Activated CD8-positive, alpha-beta memory T cell treated with anti-CD3 and anti-CD28 coated beads, Interleukin-2, amount 10 ng/mL, durations not matched to agents 7 days and 5 days (primary cell): ENCODE data around the gene SGMS1. TPM values are rescaled to one million over a fixed set of nuclear protein-coding genes. Genes with fewer than 3 reads are reported as not detected.

ENCODE experiments used
- ATAC-seq: fragments of 150-1000 bp; cut with Tn5 transposase; one replicate; pipeline ENCODE4 v1.10.0; 2021; ENCODE audit warnings: moderate library complexity
- CTCF ChIA-PET: fragments of 350-600 bp; sonication (Branson Sonifier 250); formaldehyde crosslinking; loops from one replicate; lab custom pipeline; 2021; ENCODE audit warnings: antibody characterized with exemption; lab: Charles Lee
- DNase-seq: peaks from one replicate; pipeline ENCODE4 v3.0.0-alpha.2; 2020
- H3K27ac Mint-ChIP-seq: one replicate; pipeline ENCODE4 v1.8.0; 2021; ENCODE audit warnings: mild to moderate bottlenecking, mixed read lengths
- H3K27me3 Mint-ChIP-seq: one replicate; pipeline ENCODE4 v1.8.0; 2021; ENCODE audit warnings: mixed read lengths
- H3K36me3 Mint-ChIP-seq: one replicate; pipeline ENCODE4 v1.8.0; 2021; ENCODE audit warnings: mild to moderate bottlenecking, mixed read lengths
- H3K4me1 Mint-ChIP-seq: one replicate; pipeline ENCODE4 v1.8.0; 2021; ENCODE audit warnings: mixed read lengths
- H3K4me3 Mint-ChIP-seq: one replicate; pipeline ENCODE4 v1.8.0; 2021; ENCODE audit warnings: mild to moderate bottlenecking, moderate library complexity, mixed read lengths
- H3K9me3 Mint-ChIP-seq: one replicate; pipeline ENCODE4 v1.8.0; 2022; ENCODE audit warnings: low read depth, mixed read lengths
- total RNA-seq, 2 experiments: library from RNA; stranded (reverse); gene quantifications; one replicate each; pipeline ENCODE4 v1.2.3, GENCODE V29; 2021

The SGMS1 gene
- total RNA-seq, 2 experiments from 2014 or later = 37.0 to 38.4 TPM

DNA sequence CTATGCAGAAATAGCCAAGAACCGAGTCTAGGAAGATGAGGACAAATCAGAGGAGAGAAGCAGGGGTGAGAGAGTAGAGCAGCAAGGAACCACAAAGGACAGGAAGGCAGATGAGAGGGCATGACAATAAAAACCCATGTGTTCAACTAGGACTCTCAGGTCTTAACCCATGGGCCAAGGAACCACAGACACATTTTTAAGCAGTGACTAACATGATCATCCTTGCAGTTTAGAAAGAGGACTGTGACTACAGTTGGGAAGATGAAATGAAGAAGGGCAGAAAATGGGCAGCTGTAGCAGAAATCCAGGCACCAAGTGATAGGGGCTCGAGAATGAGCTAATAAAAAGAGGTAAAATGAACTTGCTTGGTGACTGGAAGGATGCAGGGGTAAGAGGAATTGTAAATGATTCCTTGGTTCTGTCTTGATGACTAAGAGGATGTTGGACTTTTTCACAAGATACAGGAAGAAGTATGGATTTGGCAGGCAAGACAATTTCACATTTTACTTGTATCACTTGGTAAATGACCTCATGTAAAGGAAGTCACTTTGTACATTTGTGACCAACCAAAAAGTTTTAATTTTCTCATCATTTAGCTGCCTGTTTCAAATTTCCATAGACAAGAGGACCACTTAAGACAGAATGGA, 22.8 kb downstream of the SGMS1 start:
- H3K9me3 Mint-ChIP-seq = no peaks in the 10 kb centered on the region
- CTCF ChIA-PET = no interaction called here
- no peak overlapping the region for H3K27ac Mint-ChIP-seq
- peak; percentile 40 for ATAC-seq
- no peaks in the 10 kb centered on the region for H3K27me3 Mint-ChIP-seq
- peaks cover 52% of the 10 kb centered on the region for H3K4me1 Mint-ChIP-seq
- no peak for DNase-seq
- no peaks in the 10 kb centered on the region for H3K36me3 Mint-ChIP-seq
- no peak overlapping the region for H3K4me3 Mint-ChIP-seq

DNA sequence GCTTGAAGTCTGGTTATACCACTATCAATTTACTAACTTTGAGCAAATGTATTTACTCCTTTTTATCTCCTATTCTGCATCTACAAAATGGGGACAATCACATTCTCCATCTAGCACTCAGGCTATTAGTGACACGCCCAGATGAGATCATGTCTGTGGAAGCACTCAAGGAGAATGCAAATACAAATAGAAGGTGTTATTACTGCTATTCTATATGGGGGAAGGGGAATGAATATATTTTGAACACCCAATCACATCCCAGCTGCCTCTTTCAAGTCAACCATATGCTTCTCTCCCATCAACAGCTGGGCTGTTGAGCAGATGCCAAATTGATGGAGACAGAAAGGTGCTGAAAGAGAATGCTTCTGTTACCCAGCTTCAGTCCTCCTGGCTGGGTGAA, 23.5 kb downstream of the SGMS1 start:
- H3K4me3 Mint-ChIP-seq = no peak overlapping the region
- DNase-seq = no peak
- H3K4me1 Mint-ChIP-seq = peaks cover 46% of the 10 kb centered on the region
- no peaks in the 10 kb centered on the region for H3K36me3 Mint-ChIP-seq
- no peaks in the 10 kb centered on the region for H3K9me3 Mint-ChIP-seq
- ATAC-seq = no peak
- CTCF ChIA-PET = no interaction called here
- H3K27me3 Mint-ChIP-seq = no peaks in the 10 kb centered on the region
- H3K27ac Mint-ChIP-seq = no peak overlapping the region

DNA sequence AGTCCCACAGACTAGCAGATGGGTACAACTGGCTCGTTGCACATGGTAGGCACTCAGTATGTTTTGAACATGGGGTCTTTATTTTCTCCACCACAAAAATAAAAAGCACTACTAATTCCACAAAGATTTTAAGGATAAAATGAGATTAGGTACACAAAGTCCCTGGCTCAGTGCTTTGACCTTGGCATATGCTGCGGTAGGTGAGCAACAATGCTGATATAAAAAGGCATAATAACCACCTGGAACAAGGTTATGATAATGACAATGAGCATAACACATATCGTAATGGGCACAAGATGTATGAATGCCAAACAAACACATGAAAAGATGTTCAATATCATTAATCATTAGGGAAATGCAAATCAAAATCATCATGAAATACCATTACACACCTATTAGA, 26.9 kb downstream of the SGMS1 start:
- DNase-seq (no peak), ATAC-seq (no peak)
- H3K36me3 Mint-ChIP-seq = no peaks in the 10 kb centered on the region
- no peak overlapping the region for H3K27ac Mint-ChIP-seq
- no peak overlapping the region for H3K4me3 Mint-ChIP-seq
- H3K4me1 Mint-ChIP-seq = peaks cover 18% of the 10 kb centered on the region
- H3K9me3 Mint-ChIP-seq = no peaks in the 10 kb centered on the region
- CTCF ChIA-PET = no interaction called here
- no peaks in the 10 kb centered on the region for H3K27me3 Mint-ChIP-seq

DNA sequence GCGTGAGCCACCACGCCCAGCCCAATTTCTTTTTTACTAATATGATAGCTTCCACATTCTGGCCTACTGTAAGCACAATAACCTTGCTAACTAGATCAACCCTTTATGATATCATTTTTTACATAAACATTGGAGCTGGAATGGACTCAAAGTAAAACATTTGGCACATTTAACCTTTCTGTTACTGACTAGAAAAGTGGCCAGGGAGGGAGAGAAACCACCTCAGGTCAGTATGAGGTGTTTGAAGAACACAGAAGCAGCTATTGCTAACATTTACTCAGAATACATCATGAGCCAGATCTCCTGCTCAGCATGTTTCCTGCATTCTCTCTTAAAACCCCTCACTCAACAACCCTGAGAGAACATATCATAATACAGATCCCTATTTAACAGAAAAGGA, 27.3 kb downstream of the SGMS1 start:
- Mint-ChIP-seq H3K36me3 (no peaks in the 10 kb centered on the region), H3K9me3 (no peaks in the 10 kb centered on the region), H3K4me1 (peaks cover 14% of the 10 kb centered on the region), H3K4me3 (no peak overlapping the region), H3K27me3 (no peaks in the 10 kb centered on the region), H3K27ac (no peak overlapping the region)
- no peak for DNase-seq
- CTCF ChIA-PET = interaction anchor here (0.9 kb wide), 1 partner anchor 9 kb away, joined by 3 read pairs; no protein-coding TSS in a partner anchor
- ATAC-seq = no peak

DNA sequence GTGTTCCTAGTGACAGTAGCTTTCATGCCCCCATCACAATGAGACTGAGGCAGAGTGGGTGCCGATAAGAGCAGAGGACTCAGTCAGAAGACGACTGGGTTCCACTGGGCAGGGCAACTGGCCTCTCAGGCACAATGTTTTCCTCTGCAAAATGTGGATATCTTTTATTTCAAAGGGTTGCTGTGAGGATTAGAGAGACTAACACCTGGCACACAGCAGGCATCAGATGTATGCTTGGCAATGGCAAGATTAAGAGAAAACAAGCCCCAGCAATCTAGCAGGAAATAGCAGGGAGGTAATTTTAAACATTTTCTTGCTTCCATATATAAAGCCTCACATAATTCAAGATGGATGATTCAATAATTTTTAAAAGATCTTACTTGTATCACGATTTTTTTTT, 28.0 kb downstream of the SGMS1 start:
- Mint-ChIP-seq H3K4me1 (peaks cover 9% of the 10 kb centered on the region), H3K27ac (no peak overlapping the region)

DNA sequence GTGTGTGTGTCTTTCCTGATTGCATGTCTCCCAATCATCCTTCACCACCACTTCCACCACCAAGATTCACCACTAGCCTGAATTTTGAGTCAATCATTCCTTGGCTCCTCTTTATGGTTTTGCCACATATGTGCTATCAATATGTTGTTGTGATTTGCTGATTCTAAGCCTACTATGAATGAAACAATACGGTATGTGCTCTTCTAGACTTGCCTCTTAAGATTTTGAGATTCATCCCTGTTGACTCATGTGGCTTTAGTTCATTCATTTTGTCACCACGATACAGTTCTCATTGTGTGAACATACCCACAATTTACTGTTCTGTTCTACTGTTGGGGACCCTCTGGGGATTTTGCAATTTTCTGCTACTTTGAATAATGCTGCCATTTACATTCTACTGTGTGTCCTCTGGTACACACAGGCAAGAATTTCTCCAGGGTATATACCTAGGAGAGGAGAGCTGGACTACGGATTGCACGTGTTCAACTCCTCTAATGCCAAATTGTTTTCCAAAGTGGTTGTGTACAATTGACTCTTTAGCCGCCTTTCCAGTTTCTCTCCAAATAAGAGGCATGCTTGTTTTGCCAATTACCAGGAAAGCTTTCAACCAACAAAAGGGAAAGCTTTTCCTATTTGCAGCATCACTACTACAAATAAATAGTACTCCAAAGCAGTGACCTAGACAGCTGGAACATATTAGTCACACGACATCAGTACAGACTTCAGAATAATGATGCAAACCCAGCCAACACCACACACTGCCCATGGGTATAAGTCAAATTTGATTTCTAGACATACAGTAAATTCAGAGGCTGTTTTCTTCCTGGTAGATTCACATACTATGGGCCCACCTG, 30.0 kb downstream of the SGMS1 start:
- Mint-ChIP-seq H3K27me3 (no peaks in the 10 kb centered on the region), H3K27ac (no peak overlapping the region), H3K4me3 (no peak overlapping the region), H3K36me3 (no peaks in the 10 kb centered on the region), H3K4me1 (no peaks in the 10 kb centered on the region), H3K9me3 (no peaks in the 10 kb centered on the region)
- CTCF ChIA-PET = interaction anchor here (1.5 kb wide), 1 partner anchor 18 kb away, joined by 4 read pairs; no protein-coding TSS in a partner anchor
- DNase-seq (no peak), ATAC-seq (no peak)

More for the DNA sequence above, 28.0 kb downstream of the SGMS1 start:
- H3K4me3 Mint-ChIP-seq = no peak overlapping the region
- CTCF ChIA-PET = interaction anchor here (0.9 kb wide), 1 partner anchor 9 kb away, joined by 3 read pairs; no protein-coding TSS in a partner anchor
- no peaks in the 10 kb centered on the region for H3K9me3 Mint-ChIP-seq
- no peak for ATAC-seq
- DNase-seq = no peak
- H3K27me3 Mint-ChIP-seq = no peaks in the 10 kb centered on the region
- H3K36me3 Mint-ChIP-seq = no peaks in the 10 kb centered on the region

DNA sequence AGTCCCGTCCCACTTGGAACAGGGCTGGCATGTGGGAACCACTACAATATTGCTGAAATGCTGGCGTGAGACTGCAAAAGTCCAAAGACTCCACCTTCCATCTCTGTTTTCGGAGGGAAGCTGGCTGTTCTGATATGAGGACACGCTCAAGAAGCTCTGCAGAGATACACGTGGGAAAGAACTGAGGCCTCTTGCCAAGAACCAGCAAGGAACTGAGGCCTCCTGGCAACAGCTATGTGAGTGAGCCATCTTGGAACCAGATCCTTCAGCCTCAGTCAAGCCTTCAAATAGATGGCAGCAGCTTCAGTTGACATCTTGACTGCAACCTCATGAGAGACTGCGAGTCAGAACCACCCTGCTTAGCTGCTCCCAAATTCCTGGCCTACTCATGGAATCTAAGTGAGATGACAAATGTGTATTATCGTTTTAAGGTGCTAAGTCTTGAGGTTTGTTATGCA, 30.8 kb downstream of the SGMS1 start:
- no peak for ATAC-seq
- CTCF ChIA-PET = interaction anchor here (1.5 kb wide), 1 partner anchor 17 kb away, joined by 4 read pairs; no protein-coding TSS in a partner anchor
- H3K4me1 Mint-ChIP-seq = no peaks in the 10 kb centered on the region
- H3K4me3 Mint-ChIP-seq = no peak overlapping the region
- no peaks in the 10 kb centered on the region for H3K27me3 Mint-ChIP-seq
- H3K27ac Mint-ChIP-seq = no peak overlapping the region
- no peaks in the 10 kb centered on the region for H3K9me3 Mint-ChIP-seq
- peaks cover 4% of the 10 kb centered on the region for H3K36me3 Mint-ChIP-seq
- no peak for DNase-seq

DNA sequence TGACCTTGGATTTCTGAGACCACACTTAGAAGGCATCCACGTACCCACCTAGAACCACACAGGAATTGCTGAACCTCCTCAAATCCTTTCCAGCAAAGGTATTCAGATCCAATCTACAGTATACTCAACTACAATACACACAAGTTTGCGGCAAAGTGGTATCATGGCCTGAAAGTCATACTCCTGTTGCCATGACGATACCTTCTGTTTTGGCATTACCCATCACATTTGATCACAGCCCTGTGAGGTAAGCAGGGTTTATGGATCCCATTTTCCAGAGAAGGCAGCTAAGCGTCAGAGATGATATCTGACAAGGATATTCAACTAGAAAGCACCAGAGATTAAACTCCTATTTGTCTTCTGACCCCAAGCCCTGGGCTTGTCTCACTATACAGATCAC, 32.8 kb downstream of the SGMS1 start:
- H3K4me1 Mint-ChIP-seq = no peaks in the 10 kb centered on the region
- H3K9me3 Mint-ChIP-seq = no peaks in the 10 kb centered on the region
- no peak overlapping the region for H3K4me3 Mint-ChIP-seq
- CTCF ChIA-PET = no interaction called here
- H3K27me3 Mint-ChIP-seq = no peaks in the 10 kb centered on the region
- H3K36me3 Mint-ChIP-seq = peaks cover 19% of the 10 kb centered on the region
- no peak overlapping the region for H3K27ac Mint-ChIP-seq
- DNase-seq (no peak), ATAC-seq (no peak)

DNA sequence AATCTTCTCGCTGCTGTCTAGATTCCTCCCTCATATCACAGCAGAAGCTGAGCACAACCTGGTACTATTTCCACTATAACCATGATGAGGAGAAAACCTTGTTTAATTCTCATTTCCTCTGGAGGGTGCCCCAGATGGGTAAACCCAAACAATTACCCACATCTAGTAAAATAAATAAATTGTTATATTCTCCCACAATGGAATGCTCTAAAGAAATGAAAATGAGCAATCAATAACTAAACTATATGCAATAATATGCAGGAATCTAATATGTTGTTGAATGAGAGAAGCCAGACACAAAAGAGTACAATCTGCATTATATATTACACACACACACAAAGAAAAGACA, 37.0 kb downstream of the SGMS1 start:
- CTCF ChIA-PET = interaction anchor here (1.5 kb wide), 1 partner anchor 26 kb away, joined by 3 read pairs; no protein-coding TSS in a partner anchor
- peaks cover 28% of the 10 kb centered on the region for H3K36me3 Mint-ChIP-seq

DNA sequence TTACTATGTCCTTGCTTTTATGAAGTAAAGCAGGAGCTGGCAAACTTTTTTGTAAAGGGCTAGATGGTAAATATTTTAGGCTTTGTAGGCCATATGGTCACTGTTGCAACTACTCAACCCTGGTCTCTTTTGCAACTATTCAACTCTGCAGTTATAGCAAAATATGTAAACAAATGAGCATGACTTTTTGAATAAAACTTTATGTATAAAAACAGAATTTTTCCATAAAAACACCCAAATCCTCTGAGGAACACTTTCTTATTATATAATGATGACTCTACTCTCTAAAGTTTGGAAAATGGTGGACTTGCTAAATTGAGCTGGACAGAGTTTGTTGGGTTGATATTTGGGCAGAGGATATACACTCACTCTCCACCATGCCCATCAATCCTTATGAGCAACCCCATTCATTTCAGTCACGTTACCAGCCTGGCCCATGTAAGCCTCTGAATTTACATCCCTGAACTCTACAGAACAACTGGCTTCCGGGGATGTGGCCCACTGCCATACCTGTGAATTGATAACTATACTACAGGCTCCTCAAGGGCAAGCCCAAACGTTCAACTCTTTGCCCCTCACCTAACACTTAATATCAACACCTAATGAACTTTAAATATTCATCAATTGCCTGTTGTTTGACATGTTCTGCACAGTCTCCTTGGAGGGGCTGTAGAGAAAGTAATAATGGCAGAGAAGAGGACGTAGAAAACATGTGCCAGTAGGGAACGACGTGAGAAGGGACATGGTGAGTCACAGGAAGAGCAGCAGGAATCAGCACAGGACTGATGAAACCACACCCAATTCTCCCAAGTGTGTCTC, 37.6 kb downstream of the SGMS1 start:
- CTCF ChIA-PET = interaction anchor here (1.1 kb wide), 1 partner anchor 24 kb away, joined by 4 read pairs; no protein-coding TSS in a partner anchor
- DNase-seq (no peak), ATAC-seq (no peak)
- Mint-ChIP-seq H3K4me3 (no peak overlapping the region), H3K27ac (no peak overlapping the region), H3K36me3 (peaks cover 28% of the 10 kb centered on the region), H3K4me1 (peaks cover 3% of the 10 kb centered on the region), H3K9me3 (no peaks in the 10 kb centered on the region), H3K27me3 (no peaks in the 10 kb centered on the region)

More for the DNA sequence above, 37.0 kb downstream of the SGMS1 start:
- Mint-ChIP-seq H3K9me3 (no peaks in the 10 kb centered on the region), H3K27me3 (no peaks in the 10 kb centered on the region), H3K4me1 (peaks cover 3% of the 10 kb centered on the region), H3K4me3 (no peak overlapping the region), H3K27ac (no peak overlapping the region)
- DNase-seq (no peak), ATAC-seq (no peak)

DNA sequence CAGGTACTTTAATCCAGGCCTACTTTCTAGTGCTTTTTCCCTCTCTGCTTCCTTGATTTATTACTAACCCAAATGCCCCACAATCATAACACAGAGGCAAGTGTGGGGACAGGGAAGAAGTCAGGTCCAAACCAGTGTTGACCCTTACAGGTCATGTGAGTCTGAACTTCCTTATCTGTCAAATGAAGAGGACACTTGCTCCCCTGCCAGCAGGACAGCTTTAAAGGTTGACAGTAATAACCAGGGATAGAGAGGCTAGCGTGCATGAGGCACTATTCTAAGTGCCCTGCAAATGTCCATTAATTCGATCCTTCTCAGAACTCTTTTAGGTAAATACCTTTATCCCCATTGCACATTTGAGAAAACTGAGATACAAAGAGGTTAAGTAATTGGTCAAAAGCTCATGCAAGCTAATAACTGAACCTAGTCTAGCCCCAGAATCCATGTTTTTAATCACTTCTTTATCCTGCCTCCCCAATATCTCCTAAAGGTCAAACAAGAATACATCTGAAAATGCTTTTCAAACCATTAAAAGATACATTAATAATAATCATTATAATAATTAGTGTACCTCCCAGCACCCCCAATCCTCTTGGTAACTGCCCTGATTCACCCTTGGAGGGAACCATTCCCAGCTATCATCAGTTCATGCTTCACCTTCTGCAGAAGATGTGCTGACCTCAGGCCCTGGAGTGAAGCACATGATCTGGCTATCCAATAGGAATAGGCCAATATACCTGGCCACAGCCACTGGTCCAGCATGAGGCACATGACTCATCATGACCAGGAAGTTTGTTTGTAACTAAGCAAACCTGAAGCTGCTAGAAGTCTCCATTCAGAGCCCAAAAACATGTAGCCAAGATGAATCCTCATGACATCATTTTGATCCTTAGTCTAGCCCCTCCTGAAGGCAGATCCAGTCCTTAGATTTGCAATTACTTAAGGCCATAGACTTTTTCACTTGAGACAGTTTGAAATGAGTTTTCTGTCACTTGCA, 40.7 kb downstream of the SGMS1 start:
- CTCF ChIA-PET = interaction anchor here (1.3 kb wide), 1 partner anchor 30 kb away, joined by 4 read pairs; no protein-coding TSS in a partner anchor
- no peak overlapping the region for H3K27ac Mint-ChIP-seq
- no peak for ATAC-seq

DNA sequence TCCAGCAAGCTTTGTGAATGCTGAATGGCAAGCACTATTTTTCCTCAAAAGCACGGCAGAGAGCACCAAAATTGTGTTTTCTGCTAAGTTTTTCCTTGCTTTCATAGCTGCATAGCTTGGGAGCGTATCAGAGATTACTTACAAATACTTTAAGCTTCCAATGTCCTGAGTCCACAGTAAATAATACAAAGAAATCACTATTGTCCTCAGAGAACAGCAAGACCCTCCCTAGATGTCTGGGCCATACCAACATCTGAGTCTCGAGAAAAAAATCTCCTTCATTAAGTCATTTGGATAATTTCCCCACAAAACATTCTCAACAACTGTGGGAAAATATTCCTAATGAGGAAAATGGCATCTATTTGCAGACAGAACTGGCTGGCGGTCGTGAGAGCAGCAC, 41.7 kb downstream of the SGMS1 start:
- no peak overlapping the region for H3K4me3 Mint-ChIP-seq
- peaks cover 19% of the 10 kb centered on the region for H3K36me3 Mint-ChIP-seq
- DNase-seq (no peak), ATAC-seq (no peak)
- no peaks in the 10 kb centered on the region for H3K27me3 Mint-ChIP-seq
- no peaks in the 10 kb centered on the region for H3K9me3 Mint-ChIP-seq
- CTCF ChIA-PET = interaction anchor here (1.3 kb wide), 1 partner anchor 29 kb away, joined by 4 read pairs; no protein-coding TSS in a partner anchor
- peaks cover 15% of the 10 kb centered on the region for H3K4me1 Mint-ChIP-seq
- no peak overlapping the region for H3K27ac Mint-ChIP-seq

More for the DNA sequence above, 40.7 kb downstream of the SGMS1 start:
- no peaks in the 10 kb centered on the region for H3K27me3 Mint-ChIP-seq
- no peak overlapping the region for H3K4me3 Mint-ChIP-seq
- peaks cover 7% of the 10 kb centered on the region for H3K4me1 Mint-ChIP-seq
- peaks cover 24% of the 10 kb centered on the region for H3K36me3 Mint-ChIP-seq
- no peak for DNase-seq
- H3K9me3 Mint-ChIP-seq = no peaks in the 10 kb centered on the region
